ENCODE data around the gene ZBTB38. TPM values are rescaled to one million over a fixed set of nuclear protein-coding genes. Genes with fewer than 3 reads are reported as not detected.

The ZBTB38 gene
- total and polyA plus RNA-seq, 10 donors: 4.8 to 122 (median 58.5) TPM

- TF ChIP-seq POLR2AphosphoS5 (IDR thresholded peaks at IDR 0.05) (peak; percentile 50 to 79 (median 78)), POLR2A (IDR thresholded peaks at IDR 0.05) (peak in 1 of 3 donors; percentile 22)
- TF ChIP-seq, protein P1, sequence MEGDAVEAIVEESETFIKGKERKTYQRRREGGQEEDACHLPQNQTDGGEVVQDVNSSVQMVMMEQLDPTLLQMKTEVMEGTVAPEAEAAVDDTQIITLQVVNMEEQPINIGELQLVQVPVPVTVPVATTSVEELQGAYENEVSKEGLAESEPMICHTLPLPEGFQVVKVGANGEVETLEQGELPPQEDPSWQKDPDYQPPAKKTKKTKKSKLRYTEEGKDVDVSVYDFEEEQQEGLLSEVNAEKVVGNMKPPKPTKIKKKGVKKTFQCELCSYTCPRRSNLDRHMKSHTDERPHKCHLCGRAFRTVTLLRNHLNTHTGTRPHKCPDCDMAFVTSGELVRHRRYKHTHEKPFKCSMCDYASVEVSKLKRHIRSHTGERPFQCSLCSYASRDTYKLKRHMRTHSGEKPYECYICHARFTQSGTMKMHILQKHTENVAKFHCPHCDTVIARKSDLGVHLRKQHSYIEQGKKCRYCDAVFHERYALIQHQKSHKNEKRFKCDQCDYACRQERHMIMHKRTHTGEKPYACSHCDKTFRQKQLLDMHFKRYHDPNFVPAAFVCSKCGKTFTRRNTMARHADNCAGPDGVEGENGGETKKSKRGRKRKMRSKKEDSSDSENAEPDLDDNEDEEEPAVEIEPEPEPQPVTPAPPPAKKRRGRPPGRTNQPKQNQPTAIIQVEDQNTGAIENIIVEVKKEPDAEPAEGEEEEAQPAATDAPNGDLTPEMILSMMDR (IDR thresholded peaks at IDR 0.05 in 8 of 11, conservative IDR thresholded peaks at IDR 0.05 in 3 of 11): peak in 3 of 11 experiments; percentile 11 to 26 (median 14)
- intact Hi-C loops (cut with DNase I; ENCODE audit: low total_unique reads): no loop called here
- Histone ChIP-seq H3K4me3 (peak overlapping the region; percentile 54 to 80 (median 72)), H3K36me3 (peaks cover 0 to 39% (median 22%) of the 10 kb centered on the region in 6 donors), H3K9me3 (no peaks in the 10 kb centered on the region), H3K4me1 (peaks cover 13 to 86% (median 62%) of the 10 kb centered on the region in 6 donors), H3K27me3 (replicated peaks in 1 of 7) (no peaks in the 10 kb centered on the region), H3K27ac (peak overlapping the region; percentile 94 to 97 (median 96))
- peak; percentile 92 for DNase-seq
- WGBS, 5 donors: 1 to 10% (median 3%) methylated on average over 10 to 58 of the region's 58 CpGs
Observed at GRCh38 chr3:141402476-141403171, 34.3 kb downstream of the ZBTB38 start.

DNA sequence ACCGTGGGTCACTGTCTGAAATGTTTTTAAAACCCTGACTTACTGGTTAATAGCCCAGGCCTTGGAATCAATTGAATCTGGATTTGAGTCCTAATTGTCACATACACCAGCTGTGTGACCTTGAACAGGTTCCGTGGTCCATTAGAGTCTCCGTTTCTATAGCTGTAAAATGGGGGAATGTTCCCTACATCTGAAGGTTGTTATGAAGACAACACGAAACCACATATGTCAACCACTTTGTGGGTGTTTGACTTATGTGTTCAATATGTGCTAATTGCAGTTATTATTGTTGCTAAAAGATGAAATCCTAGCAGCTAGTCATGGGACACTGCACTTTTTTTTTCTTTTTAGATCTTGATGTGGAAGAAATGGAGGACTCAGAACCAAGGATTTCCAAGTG lies 35.3 kb downstream of the ZBTB38 start:
- 66 to 75% (median 72%) methylated on average over 4 of the region's 4 CpGs for WGBS, 5 donors
- TF ChIP-seq POLR2AphosphoS5 (IDR thresholded peaks at IDR 0.05): peak in 1 of 3 donors; percentile 39
- no peak for TF ChIP-seq POLR2A (IDR thresholded peaks at IDR 0.05)

DNA sequence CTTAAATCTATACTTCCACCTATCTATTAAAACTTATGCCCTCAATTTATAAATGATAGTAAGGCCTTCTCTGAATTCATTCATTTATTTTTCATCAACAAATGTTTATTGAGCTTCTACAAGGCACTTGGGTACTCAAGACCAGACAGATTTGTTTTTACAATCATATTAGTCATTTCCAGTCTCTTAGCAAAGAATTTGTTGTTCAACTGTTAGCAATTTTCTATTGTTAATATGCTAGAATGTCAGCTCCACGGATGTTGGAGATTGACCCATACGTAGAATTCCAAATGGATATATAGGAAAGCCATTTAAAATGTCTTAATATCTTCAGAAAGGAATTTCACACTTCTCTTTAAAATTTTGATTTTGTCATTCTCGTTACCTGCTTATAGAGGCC lies 36.7 kb downstream of the ZBTB38 start:
- TF ChIP-seq POLR2A (IDR thresholded peaks at IDR 0.05) (no peak), POLR2AphosphoS5 (IDR thresholded peaks at IDR 0.05) (no peak)
- TF ChIP-seq, protein P1 (IDR thresholded peaks at IDR 0.05 in 8 of 11, conservative IDR thresholded peaks at IDR 0.05 in 3 of 11): no peak
- intact Hi-C loops (cut with DNase I; ENCODE audit: low total_unique reads): no loop called here
- Histone ChIP-seq H3K9me3 (no peaks in the 10 kb centered on the region), H3K27ac (peak overlapping the region in 3 of 8 donors; percentile 96), H3K4me1 (peaks cover 16 to 95% (median 76%) of the 10 kb centered on the region in 6 donors), H3K36me3 (peaks cover 0 to 61% (median 22%) of the 10 kb centered on the region in 6 donors), H3K27me3 (replicated peaks in 1 of 7) (no peaks in the 10 kb centered on the region), H3K4me3 (peak overlapping the region in 1 of 8 donors; percentile 78)
- no peak for DNase-seq
- 88 to 99% (median 98%) methylated on average over 3 of the region's 3 CpGs for WGBS, 5 donors

More for the DNA sequence above, 35.3 kb downstream of the ZBTB38 start:
- no peaks in the 10 kb centered on the region for H3K9me3 ChIP-seq
- H3K4me1 ChIP-seq: peaks cover 13 to 95% (median 68%) of the 10 kb centered on the region in 6 donors
- no peak for DNase-seq
- peak overlapping the region; percentile 94 to 97 (median 96) for H3K27ac ChIP-seq
- intact Hi-C loops (cut with DNase I; ENCODE audit: low total_unique reads): no loop called here
- H3K36me3 ChIP-seq: peaks cover 0 to 49% (median 22%) of the 10 kb centered on the region in 6 donors
- H3K4me3 ChIP-seq: peak overlapping the region in 7 of 8 donors; percentile 54 to 80 (median 72)
- no peaks in the 10 kb centered on the region for H3K27me3 ChIP-seq (replicated peaks in 1 of 7)

GRCh38 chr3:141405591-141405990 lies 37.3 kb downstream of the ZBTB38 start:
- DNase-seq: no peak
- Histone ChIP-seq H3K4me1 (peaks cover 21 to 95% (median 77%) of the 10 kb centered on the region in 6 donors), H3K27me3 (replicated peaks in 1 of 7) (no peaks in the 10 kb centered on the region), H3K9me3 (no peaks in the 10 kb centered on the region), H3K27ac (peak overlapping the region in 3 of 8 donors; percentile 86 to 96 (median 96)), H3K36me3 (peaks cover 0 to 61% (median 22%) of the 10 kb centered on the region in 6 donors), H3K4me3 (peak overlapping the region in 1 of 8 donors; percentile 3)
- WGBS, 5 donors: 86 to 97% (median 93%) methylated on average over 4 of the region's 4 CpGs
- TF ChIP-seq POLR2AphosphoS5 (IDR thresholded peaks at IDR 0.05) (no peak), POLR2A (IDR thresholded peaks at IDR 0.05) (no peak)
- TF ChIP-seq, protein P1 (IDR thresholded peaks at IDR 0.05 in 8 of 11, conservative IDR thresholded peaks at IDR 0.05 in 3 of 11): no peak
- intact Hi-C loops (cut with DNase I; ENCODE audit: low total_unique reads): no loop called here
